Thyroid gland (tissue), 4 donors: ENCODE data around the gene ADSS1.

Experiments used
- CTCF ChIP-seq, 6 experiments: fragments of 200-600 bp in 3 of 6; fragments of 450-650 bp in 3 of 6; sonication (generic) in 3 of 6; IDR thresholded peaks; one replicate each; pipeline ENCODE4 v1.5.1; 2016 to 2019; ENCODE audit warnings: antibody characterized with exemption in 6 of 6, mild to moderate bottlenecking in 2 of 6, inconsistent platforms in 1 of 6, moderate library complexity in 1 of 6
- POLR2A ChIP-seq, 2 donors: fragments of 450-650 bp; IDR thresholded peaks; one replicate each; pipeline ENCODE4 v1.6.1; 2017; ENCODE audit warnings: antibody characterized with exemption in 2 of 2, mild to moderate bottlenecking in 2 of 2, moderate library complexity in 1 of 2

- TF ChIP-seq POLR2A (IDR thresholded peaks at IDR 0.05) = no peak
- no peak for TF ChIP-seq CTCF (IDR thresholded peaks at IDR 0.05)
These were observed 20.5 kb downstream of the ADSS1 start for GRCh38 chr14:104744484-104744883.
